LNCAP (cell line): ENCODE results near the gene ECEL1.

Experiments
- CTCF ChIP-seq: fragments of 450-650 bp; IDR thresholded peaks from 2 replicates; pipeline ENCODE4 v1.5.1; 2017; ENCODE audit warnings: mild to moderate bottlenecking

Gene ECEL1

GRCh38 chr2:232456296-232457120 is 31.1 kb downstream of the ECEL1 start:
- TF ChIP-seq CTCF, result no peak

DNA sequence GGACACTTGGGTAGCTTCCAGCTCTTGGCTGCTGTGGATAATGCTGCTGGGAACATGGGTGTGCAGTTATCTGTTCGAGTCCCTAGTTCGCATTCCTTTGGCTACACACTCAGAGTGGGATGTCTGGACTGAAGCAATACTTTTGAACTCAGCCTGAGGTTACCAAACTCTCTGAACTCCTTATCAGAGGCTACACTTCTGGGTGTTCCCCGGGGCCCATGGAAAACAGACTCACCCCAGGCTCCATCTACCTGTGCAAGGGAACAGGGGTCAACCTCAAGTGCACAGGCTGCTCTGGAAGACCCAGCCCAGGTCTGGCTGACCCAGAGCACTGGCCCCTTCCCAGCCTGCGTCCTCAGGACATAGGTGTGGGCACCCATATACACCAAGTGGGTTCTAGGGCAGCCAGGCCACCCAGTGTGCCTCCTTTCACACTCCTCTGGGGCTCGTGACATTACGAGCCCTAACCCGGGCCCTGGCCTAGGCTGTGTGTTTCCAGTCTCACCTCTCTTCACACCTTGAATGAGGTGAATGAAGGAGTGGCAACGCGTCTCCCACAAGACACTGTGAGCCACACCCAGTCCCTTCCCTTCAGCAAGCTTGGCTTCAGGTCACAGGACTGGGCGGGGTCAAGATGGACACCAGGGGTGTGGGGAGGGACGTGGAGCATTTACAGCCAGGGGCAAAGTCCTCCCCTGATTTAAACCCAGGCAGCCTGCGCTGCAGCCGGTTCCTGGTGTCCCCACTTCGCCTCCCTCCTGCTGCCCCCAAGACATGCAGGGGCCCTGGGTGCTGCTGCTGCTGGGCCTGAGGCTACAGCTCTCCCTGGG is 32.0 kb downstream of the ECEL1 start, which contains the start of gene ALPI:
ALPI (plus strand) TSS at position 728 of the 830 bp plus-strand sequence; CDS start at position 775, 47 bp downstream.
- no peak for TF ChIP-seq CTCF

DNA sequence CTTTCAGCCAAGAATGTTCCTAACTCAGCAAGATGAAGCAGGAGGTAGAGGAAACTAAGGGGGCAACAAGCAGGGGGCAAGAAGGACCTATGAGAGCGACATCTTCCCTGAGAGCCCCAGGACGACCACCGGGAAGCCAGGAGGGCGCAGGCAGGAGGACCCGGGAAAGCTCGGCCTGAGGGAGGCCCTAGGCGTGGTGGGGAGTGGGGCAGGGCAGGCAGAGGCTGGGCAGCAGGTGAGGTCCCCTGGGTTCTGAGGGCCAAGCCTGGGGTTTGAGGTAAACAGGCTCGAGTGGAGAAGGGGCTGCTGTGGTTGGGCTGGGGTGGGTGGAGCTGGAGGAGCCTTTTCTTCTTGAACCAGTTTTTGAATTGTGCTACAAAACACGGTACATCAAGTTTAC is 33.0 kb downstream of the ECEL1 start:
- TF ChIP-seq CTCF, result no peak

GRCh38 chr2:232449964-232450363 is 37.7 kb downstream of the ECEL1 start:
- TF ChIP-seq CTCF, result no peak

DNA sequence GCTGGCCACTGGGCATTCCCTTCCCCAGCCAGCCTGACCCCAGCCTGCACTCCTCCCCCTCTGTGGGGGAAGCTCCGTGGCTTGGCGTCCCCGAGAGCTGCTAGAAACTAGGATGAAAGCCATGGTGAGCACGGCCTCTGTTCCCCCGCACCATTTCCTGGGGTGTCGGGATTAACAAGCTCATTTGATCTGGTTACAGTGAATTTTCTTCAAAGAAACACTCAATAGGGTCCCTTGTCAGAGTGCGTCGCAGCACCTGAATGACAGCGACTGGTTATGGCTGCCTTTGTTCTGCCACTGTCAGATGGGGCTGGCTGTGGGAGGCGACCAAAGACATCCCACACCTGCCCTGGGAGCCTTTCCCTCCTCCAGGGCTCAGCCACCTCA is 39.3 kb downstream of the ECEL1 start:
- TF ChIP-seq CTCF, result no peak

DNA sequence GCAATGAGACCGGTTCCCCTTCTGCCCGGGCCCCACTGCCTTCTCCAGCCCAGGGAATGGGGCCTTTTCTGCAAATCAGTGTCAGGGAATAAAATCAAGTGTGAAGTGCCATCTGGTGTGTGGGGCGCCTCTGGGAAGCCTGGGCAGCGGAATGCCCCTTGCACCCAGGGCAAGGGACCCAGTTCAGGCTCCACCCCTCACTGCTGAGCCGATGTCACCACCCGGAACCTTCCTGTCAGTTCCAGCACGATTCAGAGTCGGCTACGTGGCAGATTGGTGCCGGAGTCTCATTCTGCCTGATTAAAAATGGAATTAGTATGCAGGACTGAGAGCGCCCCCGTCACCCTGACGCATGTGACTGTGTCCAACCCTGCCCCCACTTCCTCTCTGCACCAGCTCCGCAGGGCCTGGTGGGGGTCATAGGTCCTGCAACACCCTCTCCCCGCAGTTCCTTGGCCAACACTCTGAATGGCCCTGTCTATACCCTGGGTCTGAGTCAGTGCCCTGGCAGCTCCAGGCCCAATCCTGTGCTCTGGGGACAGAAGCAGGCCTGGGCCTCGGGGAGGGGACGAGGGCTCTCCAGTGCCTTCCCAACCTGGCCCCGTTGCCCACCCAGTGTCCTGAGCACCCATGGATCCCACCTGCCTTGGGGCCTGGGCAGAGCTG is 39.9 kb downstream of the ECEL1 start:
- TF ChIP-seq CTCF, result no peak

DNA sequence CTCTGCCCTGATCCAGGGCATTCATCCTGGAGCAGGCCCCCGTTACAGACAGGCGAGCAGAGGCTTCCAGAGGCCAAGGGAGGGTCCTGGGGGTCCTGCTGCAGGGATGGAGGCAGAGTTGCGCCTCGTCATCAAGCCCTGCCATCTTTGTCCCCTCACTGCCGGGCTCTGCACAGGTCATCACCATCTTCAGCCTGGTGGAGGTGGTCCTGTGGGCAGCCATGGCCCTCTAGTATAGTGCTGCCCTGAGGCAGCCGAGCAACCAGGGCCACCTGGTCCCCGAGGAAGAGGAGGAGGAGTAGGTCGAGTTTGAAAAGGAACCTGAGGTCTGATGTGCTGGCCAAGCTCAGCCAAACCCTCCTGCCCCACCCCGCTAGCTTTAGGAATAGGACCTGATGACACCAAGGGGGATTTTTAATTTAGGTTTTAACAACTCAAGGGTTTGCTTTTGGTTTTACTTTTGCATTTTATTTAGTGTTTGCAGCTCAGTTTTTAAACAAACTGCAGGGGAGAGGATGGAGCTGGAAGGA is 40.5 kb downstream of the ECEL1 start:
- TF ChIP-seq CTCF, result no peak
